T-helper 17 cell (primary cell): ENCODE measurements around the gene GSTA5. TPM values are rescaled to one million over a fixed set of nuclear protein-coding genes. Genes with fewer than 3 reads are reported as not detected.
"Not testable (repeated sequence)": the region's sequence is repeated elsewhere in the genome, so short reads cannot be mapped to it uniquely, and the experiment has no call there.

Source experiments
- ATAC-seq: fragments of 150-1000 bp; cut with Tn5 transposase; 2 replicates; pipeline ENCODE4 v1.10.0; 2021; ENCODE audit warnings: mild to moderate bottlenecking, moderate library complexity
- DNase-seq, 3 donors: peaks; one replicate each; pipeline versions ENCODE4 v3.0.0 to v3.0.0-alpha.2; 2020 to 2021
- H3K9me3 ChIP-seq: one replicate; pipeline ENCODE4 v1.7.0; 2013; ENCODE audit warnings: low read length, mild to moderate bottlenecking; ENCODE audit not compliant: control insufficient read depth, poor library complexity, severe bottlenecking
- H3K27ac Mint-ChIP-seq: one replicate; pipeline ENCODE4 v1.8.0; 2022; ENCODE audit warnings: mild to moderate bottlenecking, moderate library complexity, mixed read lengths
- H3K27me3 Mint-ChIP-seq: one replicate; pipeline ENCODE4 v1.8.0; 2022; ENCODE audit warnings: mixed read lengths
- H3K36me3 Mint-ChIP-seq: one replicate; pipeline ENCODE4 v1.8.0; 2022; ENCODE audit warnings: low read depth, mixed read lengths
- H3K4me1 Mint-ChIP-seq: one replicate; pipeline ENCODE4 v1.8.0; 2022; ENCODE audit warnings: mild to moderate bottlenecking, mixed read lengths
- H3K4me3 Mint-ChIP-seq: one replicate; pipeline ENCODE4 v1.8.0; 2022; ENCODE audit warnings: mild to moderate bottlenecking, moderate library complexity, mixed read lengths
- total RNA-seq, 4 donors: library from RNA in 2 of 4; stranded (reverse) in 2 of 4; gene quantifications; one replicate each; pipeline ENCODE4 v1.2.3 and lab custom pipeline; 2022 to 2026

Gene GSTA5
- total RNA-seq, 2 donors from 2014 or later: not detected

- H3K27me3 Mint-ChIP-seq: peaks cover 10% of the 10 kb centered on the region
- no peak overlapping the region for H3K27ac Mint-ChIP-seq
- H3K4me3 Mint-ChIP-seq: no peak overlapping the region
- DNase-seq: no peak
- no peaks in the 10 kb centered on the region for H3K4me1 Mint-ChIP-seq
- no peaks in the 10 kb centered on the region for H3K9me3 ChIP-seq
- no peak for ATAC-seq
- no peaks in the 10 kb centered on the region for H3K36me3 Mint-ChIP-seq
Measured at GRCh38 chr6:52826513-52826912, 14.1 kb downstream of the GSTA5 start.

GRCh38 chr6:52825900-52826459, 14.6 kb downstream of the GSTA5 start:
- not testable (repeated sequence) for H3K27me3 Mint-ChIP-seq, H3K27ac Mint-ChIP-seq, H3K36me3 Mint-ChIP-seq, ATAC-seq, H3K4me1 Mint-ChIP-seq, H3K4me3 Mint-ChIP-seq, H3K9me3 ChIP-seq, DNase-seq

- not testable (repeated sequence) for DNase-seq, H3K4me3 Mint-ChIP-seq, H3K4me1 Mint-ChIP-seq, H3K27ac Mint-ChIP-seq, ATAC-seq, H3K9me3 ChIP-seq, H3K27me3 Mint-ChIP-seq, H3K36me3 Mint-ChIP-seq
Measured at GRCh38 chr6:52825270-52825793, 15.3 kb downstream of the GSTA5 start.

GRCh38 chr6:52821842-52822241, 18.8 kb downstream of the GSTA5 start:
- DNase-seq: no peak
- Mint-ChIP-seq H3K27ac (no peak overlapping the region), H3K4me3 (no peak overlapping the region), H3K4me1 (no peaks in the 10 kb centered on the region), H3K27me3 (peaks cover 5% of the 10 kb centered on the region), H3K36me3 (no peaks in the 10 kb centered on the region)
- ATAC-seq: no peak
- H3K9me3 ChIP-seq: no peaks in the 10 kb centered on the region

GRCh38 chr6:52820198-52820597, 20.4 kb downstream of the GSTA5 start:
- Mint-ChIP-seq H3K36me3 (no peaks in the 10 kb centered on the region), H3K4me3 (no peak overlapping the region), H3K4me1 (no peaks in the 10 kb centered on the region), H3K27ac (no peak overlapping the region), H3K27me3 (peaks cover 4% of the 10 kb centered on the region)
- ATAC-seq (no peak), DNase-seq (no peak)
- no peaks in the 10 kb centered on the region for H3K9me3 ChIP-seq

GRCh38 chr6:52815167-52816092, 25.2 kb downstream of the GSTA5 start:
- H3K9me3 ChIP-seq: no peaks in the 10 kb centered on the region
- no peak overlapping the region for H3K4me3 Mint-ChIP-seq
- H3K4me1 Mint-ChIP-seq: no peaks in the 10 kb centered on the region
- no peaks in the 10 kb centered on the region for H3K36me3 Mint-ChIP-seq
- ATAC-seq: peak; percentile 73
- DNase-seq: peak in 1 of 3 donors; percentile 15
- H3K27me3 Mint-ChIP-seq: peaks cover 23% of the 10 kb centered on the region
- H3K27ac Mint-ChIP-seq: no peak overlapping the region

GRCh38 chr6:52814545-52814944, 26.1 kb downstream of the GSTA5 start:
- H3K36me3 Mint-ChIP-seq, H3K9me3 ChIP-seq, ATAC-seq, DNase-seq, H3K27ac Mint-ChIP-seq, H3K4me1 Mint-ChIP-seq, H3K4me3 Mint-ChIP-seq: not testable (repeated sequence)
- H3K27me3 Mint-ChIP-seq: peaks cover 23% of the 10 kb centered on the region

GRCh38 chr6:52809777-52810176, 30.8 kb downstream of the GSTA5 start:
- not testable (repeated sequence) for ATAC-seq, DNase-seq, H3K4me1 Mint-ChIP-seq, H3K9me3 ChIP-seq, H3K36me3 Mint-ChIP-seq, H3K4me3 Mint-ChIP-seq, H3K27ac Mint-ChIP-seq
- H3K27me3 Mint-ChIP-seq: peaks cover 38% of the 10 kb centered on the region

- DNase-seq (no peak), ATAC-seq (no peak)
- no peaks in the 10 kb centered on the region for H3K4me1 Mint-ChIP-seq
- no peak overlapping the region for H3K27ac Mint-ChIP-seq
- no peak overlapping the region for H3K4me3 Mint-ChIP-seq
- H3K36me3 Mint-ChIP-seq: peaks cover 2% of the 10 kb centered on the region
- H3K9me3 ChIP-seq: no peaks in the 10 kb centered on the region
- peaks cover 49% of the 10 kb centered on the region for H3K27me3 Mint-ChIP-seq
Measured at GRCh38 chr6:52808660-52809059, 32.0 kb downstream of the GSTA5 start.

- DNase-seq, H3K9me3 ChIP-seq, H3K36me3 Mint-ChIP-seq, H3K4me1 Mint-ChIP-seq, H3K27ac Mint-ChIP-seq, ATAC-seq, H3K4me3 Mint-ChIP-seq: not testable (repeated sequence)
- peaks cover 63% of the 10 kb centered on the region for H3K27me3 Mint-ChIP-seq
Measured at GRCh38 chr6:52803668-52804255, 36.9 kb downstream of the GSTA5 start, which contains the start of gene GSTA1. Gene GSTA1, minus strand, starts transcription at chr6:52803816. Its CDS starts 4,549 bp downstream, at chr6:52799267.

GRCh38 chr6:52802806-52803205, 37.8 kb downstream of the GSTA5 start:
- no peak for ATAC-seq
- Mint-ChIP-seq H3K36me3 (peaks cover 2% of the 10 kb centered on the region), H3K27ac (no peak overlapping the region), H3K4me3 (no peak overlapping the region), H3K27me3 (peaks cover 63% of the 10 kb centered on the region), H3K4me1 (no peaks in the 10 kb centered on the region)
- no peak for DNase-seq
- no peaks in the 10 kb centered on the region for H3K9me3 ChIP-seq

- Mint-ChIP-seq H3K36me3 (no peaks in the 10 kb centered on the region), H3K27me3 (peaks cover 63% of the 10 kb centered on the region), H3K27ac (no peak overlapping the region), H3K4me1 (no peaks in the 10 kb centered on the region), H3K4me3 (no peak overlapping the region)
- DNase-seq (no peak), ATAC-seq (no peak)
- no peaks in the 10 kb centered on the region for H3K9me3 ChIP-seq
Measured at GRCh38 chr6:52801188-52801841, 39.3 kb downstream of the GSTA5 start.

GRCh38 chr6:52799272-52799671, 41.3 kb downstream of the GSTA5 start:
- H3K4me1 Mint-ChIP-seq, H3K4me3 Mint-ChIP-seq, ATAC-seq, H3K36me3 Mint-ChIP-seq, DNase-seq, H3K9me3 ChIP-seq, H3K27ac Mint-ChIP-seq: not testable (repeated sequence)
- peaks cover 59% of the 10 kb centered on the region for H3K27me3 Mint-ChIP-seq
